BLaER1 (cell line): Measurements from ENCODE around the gene NFATC4.

Experiments
- H3K27ac ChIP-seq: shearing (Covaris generic); formaldehyde crosslinking; 2 replicates; pipeline ENCODE4 v1.8.1; 2022
- H3K27me3 ChIP-seq: shearing (Covaris generic); formaldehyde crosslinking; 2 replicates; pipeline ENCODE4 v1.8.1; 2022
- H3K36me3 ChIP-seq: shearing (Covaris generic); formaldehyde crosslinking; 2 replicates; pipeline ENCODE4 v1.8.1; 2022
- H3K4me1 ChIP-seq: shearing (Covaris generic); formaldehyde crosslinking; 2 replicates; pipeline ENCODE4 v1.8.1; 2022
- H3K4me2 ChIP-seq: shearing (Covaris generic); formaldehyde crosslinking; 2 replicates; pipeline ENCODE4 v1.8.1; 2022
- H3K4me3 ChIP-seq: shearing (Covaris generic); formaldehyde crosslinking; 2 replicates; pipeline ENCODE4 v1.8.1; 2022
- H3K9ac ChIP-seq: shearing (Covaris generic); formaldehyde crosslinking; 2 replicates; pipeline ENCODE4 v1.8.1; 2022
- H3K9me3 ChIP-seq: shearing (Covaris generic); formaldehyde crosslinking; 2 replicates; pipeline ENCODE4 v1.8.1; 2022
- H4K20me1 ChIP-seq: shearing (Covaris generic); formaldehyde crosslinking; 2 replicates; pipeline ENCODE4 v1.8.1; 2022
- Cebpa-rat ChIP-seq: shearing (Covaris generic); IDR thresholded peaks from 2 replicates; pipeline ENCODE4 v1.8.1; 2022

The NFATC4 gene

DNA sequence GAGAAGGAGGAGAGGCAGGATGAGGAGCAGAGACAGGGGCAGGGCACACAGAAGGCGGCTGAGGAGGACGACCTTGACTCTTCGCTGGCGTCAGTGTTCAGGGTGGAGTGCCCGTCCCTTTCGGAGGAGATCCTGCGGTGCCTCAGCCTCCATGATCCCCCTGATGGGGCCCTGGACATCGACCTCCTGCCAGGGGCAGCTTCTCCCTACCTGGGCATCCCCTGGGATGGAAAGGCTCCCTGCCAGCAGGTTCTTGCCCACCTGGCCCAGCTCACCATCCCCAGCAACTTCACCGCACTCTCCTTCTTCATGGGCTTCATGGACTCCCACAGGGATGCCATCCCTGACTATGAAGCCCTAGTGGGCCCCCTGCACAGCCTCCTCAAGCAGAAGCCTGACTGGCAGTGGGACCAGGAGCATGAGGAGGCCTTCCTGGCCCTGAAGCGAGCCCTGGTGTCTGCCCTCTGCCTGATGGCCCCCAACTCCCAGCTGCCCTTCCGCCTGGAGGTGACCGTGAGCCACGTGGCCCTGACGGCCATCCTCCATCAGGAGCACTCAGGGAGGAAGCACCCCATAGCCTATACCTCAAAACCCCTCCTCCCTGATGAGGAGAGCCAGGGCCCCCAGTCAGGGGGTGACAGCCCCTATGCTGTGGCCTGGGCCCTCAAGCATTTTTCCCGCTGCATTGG lies 46.9 kb downstream of the NFATC4 start:
- no peak overlapping the region for H3K9ac ChIP-seq
- H3K9me3 ChIP-seq, result no peaks in the 10 kb centered on the region
- no peak overlapping the region for H3K27ac ChIP-seq
- no peak overlapping the region for H3K4me3 ChIP-seq
- H4K20me1 ChIP-seq, result 0 out of 2 replicates have a peak, but pooled peaks cover under 1% of the 10 kb centered on the region
- no peaks in the 10 kb centered on the region for H3K27me3 ChIP-seq
- peaks cover 58% of the 10 kb centered on the region for H3K36me3 ChIP-seq
- H3K4me2 ChIP-seq, result no peak overlapping the region
- TF ChIP-seq Cebpa-rat, result no peak
- H3K4me1 ChIP-seq, result peaks cover 56% of the 10 kb centered on the region

DNA sequence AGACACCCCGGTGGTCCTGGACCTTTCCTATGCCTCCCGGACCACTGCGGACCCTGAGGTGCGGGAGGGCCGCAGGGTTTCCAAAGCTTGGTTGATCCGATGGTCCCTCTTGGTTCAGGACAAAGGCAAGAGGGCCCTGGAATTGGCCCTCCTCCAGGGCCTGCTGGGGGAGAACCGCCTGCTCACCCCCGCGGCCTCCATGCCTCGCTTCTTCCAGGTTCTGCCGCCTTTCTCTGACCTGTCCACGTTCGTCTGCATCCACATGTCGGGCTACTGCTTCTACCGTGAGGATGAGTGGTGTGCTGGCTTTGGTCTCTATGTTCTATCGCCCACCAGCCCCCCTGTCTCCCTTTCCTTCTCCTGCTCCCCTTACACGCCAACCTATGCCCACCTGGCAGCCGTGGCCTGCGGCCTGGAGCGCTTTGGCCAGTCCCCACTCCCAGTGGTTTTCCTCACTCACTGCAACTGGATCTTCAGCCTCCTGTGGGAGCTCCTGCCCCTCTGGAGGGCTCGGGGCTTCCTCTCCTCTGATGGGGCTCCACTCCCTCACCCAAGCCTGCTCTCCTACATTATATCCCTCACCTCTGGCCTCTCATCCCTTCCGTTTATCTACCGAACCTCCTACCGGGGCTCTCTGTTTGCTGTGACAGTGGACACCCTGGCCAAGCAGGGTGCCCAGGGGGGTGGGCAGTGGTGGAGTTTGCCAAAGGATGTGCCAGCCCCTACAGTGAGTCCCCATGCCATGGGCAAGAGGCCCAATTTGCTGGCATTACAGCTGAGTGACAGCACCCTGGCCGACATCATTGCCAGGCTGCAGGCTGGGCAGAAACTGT lies 47.7 kb downstream of the NFATC4 start:
- no peaks in the 10 kb centered on the region for H3K9me3 ChIP-seq
- no peak for TF ChIP-seq Cebpa-rat
- peaks cover 48% of the 10 kb centered on the region for H3K4me1 ChIP-seq
- H3K27ac ChIP-seq, result peak overlapping the region; percentile 65; the same call in 1 of the 2 replicates
- H3K4me2 ChIP-seq, result peak overlapping the region; percentile 93
- H4K20me1 ChIP-seq, result no peaks in the 10 kb centered on the region
- H3K27me3 ChIP-seq, result no peaks in the 10 kb centered on the region
- H3K4me3 ChIP-seq, result no peak overlapping the region
- peaks cover 53% of the 10 kb centered on the region for H3K36me3 ChIP-seq
- no peak overlapping the region for H3K9ac ChIP-seq

DNA sequence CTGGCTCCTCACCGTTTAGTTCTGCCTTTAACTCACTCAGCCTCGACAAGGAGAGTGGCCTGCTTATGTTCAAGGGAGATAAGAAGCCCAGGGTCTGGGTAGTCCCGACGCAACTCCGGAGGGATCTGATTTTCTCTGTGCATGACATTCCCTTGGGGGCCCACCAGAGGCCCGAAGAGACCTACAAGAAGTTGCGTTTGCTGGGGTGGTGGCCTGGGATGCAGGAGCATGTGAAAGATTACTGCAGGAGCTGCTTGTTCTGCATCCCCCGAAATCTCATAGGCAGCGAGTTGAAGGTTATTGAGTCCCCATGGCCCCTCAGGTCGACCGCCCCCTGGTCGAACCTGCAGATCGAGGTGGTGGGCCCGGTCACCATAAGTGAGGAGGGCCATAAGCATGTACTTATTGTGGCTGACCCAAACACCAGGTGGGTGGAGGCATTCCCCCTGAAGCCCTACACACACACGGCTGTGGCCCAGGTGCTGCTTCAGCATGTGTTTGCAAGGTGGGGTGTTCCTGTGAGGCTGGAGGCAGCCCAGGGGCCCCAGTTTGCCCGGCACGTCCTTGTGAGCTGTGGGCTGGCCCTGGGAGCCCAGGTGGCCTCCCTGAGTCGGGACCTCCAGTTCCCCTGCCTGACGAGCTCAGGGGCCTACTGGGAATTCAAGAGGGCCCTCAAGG lies 48.4 kb downstream of the NFATC4 start:
- Histone ChIP-seq H3K27me3 (no peaks in the 10 kb centered on the region), H3K9ac (0 out of 2 replicates have a peak overlapping the region, but pooled peaks have one; percentile 34), H4K20me1 (no peaks in the 10 kb centered on the region), H3K4me3 (0 out of 2 replicates have a peak overlapping the region, but pooled peaks have one; percentile 38), H3K4me1 (peaks cover 43% of the 10 kb centered on the region), H3K27ac (peak overlapping the region; percentile 65), H3K4me2 (peak overlapping the region; percentile 93), H3K9me3 (no peaks in the 10 kb centered on the region), H3K36me3 (peaks cover 46% of the 10 kb centered on the region)
- TF ChIP-seq Cebpa-rat, result no peak

GRCh38 chr14:24416932-24417619 lies 49.1 kb downstream of the NFATC4 start:
- Histone ChIP-seq H3K27ac (peak overlapping the region; percentile 65), H3K4me2 (peak overlapping the region; percentile 93), H3K9ac (peak overlapping the region; percentile 34; the same call in 1 of the 2 replicates), H4K20me1 (no peaks in the 10 kb centered on the region), H3K4me3 (peak overlapping the region; percentile 38), H3K27me3 (no peaks in the 10 kb centered on the region), H3K4me1 (peaks cover 43% of the 10 kb centered on the region), H3K9me3 (no peaks in the 10 kb centered on the region), H3K36me3 (peaks cover 39% of the 10 kb centered on the region)
- no peak for TF ChIP-seq Cebpa-rat

- H3K4me3 ChIP-seq, result no peak overlapping the region
- peak overlapping the region; percentile 93 for H3K4me2 ChIP-seq
- H3K27ac ChIP-seq, result no peak overlapping the region
- H3K36me3 ChIP-seq, result peaks cover 30% of the 10 kb centered on the region
- H3K27me3 ChIP-seq, result no peaks in the 10 kb centered on the region
- H3K4me1 ChIP-seq, result peaks cover 51% of the 10 kb centered on the region
- no peak for TF ChIP-seq Cebpa-rat
- no peak overlapping the region for H3K9ac ChIP-seq
- H4K20me1 ChIP-seq, result no peaks in the 10 kb centered on the region
- no peaks in the 10 kb centered on the region for H3K9me3 ChIP-seq
Observed at GRCh38 chr14:24417832-24418491, 50.0 kb downstream of the NFATC4 start.

DNA sequence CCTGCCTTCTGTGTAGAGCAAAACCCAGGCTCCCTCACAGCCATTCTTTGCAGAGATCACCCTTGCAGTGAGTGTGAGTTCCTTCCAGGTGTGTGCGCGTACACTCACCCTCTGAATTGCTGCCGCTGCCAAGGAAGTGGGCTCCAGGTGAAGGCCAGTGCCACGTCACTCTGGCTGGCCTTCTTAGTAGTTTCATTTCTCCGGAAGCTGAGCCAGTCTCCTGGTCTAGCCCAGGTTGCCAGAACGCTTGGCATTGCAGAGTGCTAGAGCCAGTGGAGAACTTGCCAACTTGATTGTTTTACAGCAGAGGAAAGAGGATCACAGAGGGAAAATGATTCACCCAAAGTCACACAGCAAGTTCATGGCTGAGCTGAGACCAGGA lies 50.5 kb downstream of the NFATC4 start:
- Histone ChIP-seq H3K27ac (no peak overlapping the region), H4K20me1 (no peaks in the 10 kb centered on the region)

DNA sequence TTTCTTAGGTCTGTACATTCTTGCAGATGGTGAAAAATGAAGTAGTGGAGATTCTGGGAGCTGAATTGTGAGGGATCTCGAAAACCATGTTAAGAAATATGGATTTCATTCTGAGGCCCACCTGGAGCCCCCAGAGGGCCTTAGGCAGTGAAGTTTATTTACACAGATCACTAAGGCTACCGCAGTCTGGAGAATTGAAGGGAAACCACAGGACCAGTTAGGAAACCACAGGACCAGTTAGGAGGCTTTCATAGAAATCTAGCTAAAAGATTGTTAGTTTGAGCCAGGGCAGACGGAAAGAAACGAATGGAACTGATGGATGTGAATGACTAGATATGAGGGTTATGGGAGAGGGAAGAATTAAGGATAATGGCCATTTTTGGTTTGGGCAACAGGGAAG lies 54.3 kb downstream of the NFATC4 start:
- peaks cover 69% of the 10 kb centered on the region for H3K4me1 ChIP-seq
- no peak overlapping the region for H3K27ac ChIP-seq
- no peaks in the 10 kb centered on the region for H4K20me1 ChIP-seq
- no peak for TF ChIP-seq Cebpa-rat
- peak overlapping the region; percentile 32; the same call in 1 of the 2 replicates for H3K4me3 ChIP-seq
- H3K9me3 ChIP-seq, result no peaks in the 10 kb centered on the region
- no peak overlapping the region for H3K9ac ChIP-seq
- H3K36me3 ChIP-seq, result no peaks in the 10 kb centered on the region
- H3K4me2 ChIP-seq, result peak overlapping the region; percentile 89
- H3K27me3 ChIP-seq, result 0 out of 2 replicates have a peak, but pooled peaks cover 5% of the 10 kb centered on the region

More for the DNA sequence above, 50.5 kb downstream of the NFATC4 start:
- Histone ChIP-seq H3K27me3 (0 out of 2 replicates have a peak, but pooled peaks cover 4% of the 10 kb centered on the region), H3K36me3 (peaks cover 25% of the 10 kb centered on the region), H3K4me1 (peaks cover 57% of the 10 kb centered on the region), H3K4me2 (peak overlapping the region; percentile 93; the same call in 1 of the 2 replicates), H3K9ac (no peak overlapping the region), H3K9me3 (no peaks in the 10 kb centered on the region), H3K4me3 (no peak overlapping the region)
- TF ChIP-seq Cebpa-rat, result no peak

GRCh38 chr14:24422694-24423601 lies 55.0 kb downstream of the NFATC4 start:
- H3K9me3 ChIP-seq, result no peaks in the 10 kb centered on the region
- no peaks in the 10 kb centered on the region for H4K20me1 ChIP-seq
- no peak overlapping the region for H3K27ac ChIP-seq
- H3K4me3 ChIP-seq, result peak overlapping the region; percentile 32; the same call in 1 of the 2 replicates
- H3K9ac ChIP-seq, result no peak overlapping the region
- TF ChIP-seq Cebpa-rat, result no peak
- H3K4me1 ChIP-seq, result peaks cover 69% of the 10 kb centered on the region
- H3K4me2 ChIP-seq, result peak overlapping the region; percentile 89
- H3K27me3 ChIP-seq, result 0 out of 2 replicates have a peak, but pooled peaks cover 5% of the 10 kb centered on the region
- no peaks in the 10 kb centered on the region for H3K36me3 ChIP-seq
